ENCODE measurements around the gene USP24. TPM values are rescaled to one million over a fixed set of nuclear protein-coding genes. Genes with fewer than 3 reads are reported as not detected.

USP24 gene
- total RNA-seq, 1 experiment from 2014 or later = 40.9 TPM

DNA sequence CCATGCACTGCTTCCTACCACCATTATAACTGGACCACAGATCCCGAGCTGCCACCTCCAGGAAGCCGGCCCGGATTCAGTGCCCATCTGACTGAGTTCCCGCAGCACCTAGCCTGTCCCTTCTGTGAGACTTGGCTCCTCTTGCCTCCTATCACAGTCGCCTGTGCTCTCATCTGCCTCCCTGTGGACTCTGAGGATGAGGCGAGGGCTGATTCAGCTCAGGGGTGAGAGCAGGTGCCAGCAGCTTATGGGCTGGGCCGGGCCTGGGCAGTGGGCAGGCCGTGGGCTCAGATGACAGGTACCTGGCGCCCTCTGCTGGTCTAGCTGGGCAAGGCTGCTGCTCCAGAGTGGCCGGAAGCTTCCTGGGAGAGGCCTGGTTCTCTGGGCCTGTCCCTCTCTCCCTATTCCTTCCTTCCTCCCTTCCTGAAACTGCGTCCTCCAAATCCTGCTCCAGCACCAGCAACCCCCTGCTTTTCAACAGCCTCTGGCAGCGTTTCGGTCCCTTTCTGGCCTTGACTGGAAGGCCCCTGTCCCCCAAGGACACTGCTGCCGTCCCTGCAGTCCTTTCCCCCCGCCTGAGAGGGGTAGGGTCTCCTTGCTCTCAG is 193.1 kb downstream of the USP24 start (continued):
- TF ChIP-seq ZSCAN18 (CRISPR knock-in tag; IDR thresholded peaks at IDR 0.05) = no peak
- TF ChIP-seq, protein P1, sequence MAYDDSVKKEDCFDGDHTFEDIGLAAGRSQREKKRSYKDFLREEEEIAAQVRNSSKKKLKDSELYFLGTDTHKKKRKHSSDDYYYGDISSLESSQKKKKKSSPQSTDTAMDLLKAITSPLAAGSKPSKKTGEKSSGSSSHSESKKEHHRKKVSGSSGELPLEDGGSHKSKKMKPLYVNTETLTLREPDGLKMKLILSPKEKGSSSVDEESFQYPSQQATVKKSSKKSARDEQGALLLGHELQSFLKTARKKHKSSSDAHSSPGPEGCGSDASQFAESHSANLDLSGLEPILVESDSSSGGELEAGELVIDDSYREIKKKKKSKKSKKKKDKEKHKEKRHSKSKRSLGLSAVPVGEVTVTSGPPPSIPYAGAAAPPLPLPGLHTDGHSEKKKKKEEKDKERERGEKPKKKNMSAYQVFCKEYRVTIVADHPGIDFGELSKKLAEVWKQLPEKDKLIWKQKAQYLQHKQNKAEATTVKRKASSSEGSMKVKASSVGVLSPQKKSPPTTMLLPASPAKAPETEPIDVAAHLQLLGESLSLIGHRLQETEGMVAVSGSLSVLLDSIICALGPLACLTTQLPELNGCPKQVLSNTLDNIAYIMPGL (CRISPR knock-in tag; IDR thresholded peaks at IDR 0.05) = peak; percentile 72
- no peak for TF ChIP-seq ZNF263 (CRISPR knock-in tag; IDR thresholded peaks at IDR 0.05; ENCODE audit: low read depth)
- no peak for TF ChIP-seq ZNF317 (CRISPR knock-in tag; IDR thresholded peaks at IDR 0.05; ENCODE audit: borderline replicate concordance, low read depth)
- TF ChIP-seq ZNF121 (CRISPR knock-in tag; IDR thresholded peaks at IDR 0.05) = peak; percentile 83
- TF ChIP-seq EMX1 (CRISPR knock-in tag; IDR thresholded peaks at IDR 0.05) = no peak
- 0 out of 2 replicates have a peak, but pooled peaks have one; percentile 55 for TF ChIP-seq SMAD3 (CRISPR knock-in tag; IDR thresholded peaks at IDR 0.05; ENCODE audit: borderline replicate concordance)
- TF ChIP-seq FOXK1 (CRISPR knock-in tag; IDR thresholded peaks at IDR 0.05) = no peak
- no peak for TF ChIP-seq SMAD4 (CRISPR knock-in tag; IDR thresholded peaks at IDR 0.05)
- TF ChIP-seq ZBTB43 (CRISPR knock-in tag; IDR thresholded peaks at IDR 0.05) = no peak
- no peak for TF ChIP-seq NFATC4 (CRISPR knock-in tag; IDR thresholded peaks at IDR 0.05)
- no peak for TF ChIP-seq ZNF416 (CRISPR knock-in tag; IDR thresholded peaks at IDR 0.05)
- TF ChIP-seq, protein P2, sequence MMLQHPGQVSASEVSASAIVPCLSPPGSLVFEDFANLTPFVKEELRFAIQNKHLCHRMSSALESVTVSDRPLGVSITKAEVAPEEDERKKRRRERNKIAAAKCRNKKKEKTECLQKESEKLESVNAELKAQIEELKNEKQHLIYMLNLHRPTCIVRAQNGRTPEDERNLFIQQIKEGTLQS (CRISPR knock-in tag; conservative IDR thresholded peaks at IDR 0.05) = no peak
- TF ChIP-seq, protein P3, sequence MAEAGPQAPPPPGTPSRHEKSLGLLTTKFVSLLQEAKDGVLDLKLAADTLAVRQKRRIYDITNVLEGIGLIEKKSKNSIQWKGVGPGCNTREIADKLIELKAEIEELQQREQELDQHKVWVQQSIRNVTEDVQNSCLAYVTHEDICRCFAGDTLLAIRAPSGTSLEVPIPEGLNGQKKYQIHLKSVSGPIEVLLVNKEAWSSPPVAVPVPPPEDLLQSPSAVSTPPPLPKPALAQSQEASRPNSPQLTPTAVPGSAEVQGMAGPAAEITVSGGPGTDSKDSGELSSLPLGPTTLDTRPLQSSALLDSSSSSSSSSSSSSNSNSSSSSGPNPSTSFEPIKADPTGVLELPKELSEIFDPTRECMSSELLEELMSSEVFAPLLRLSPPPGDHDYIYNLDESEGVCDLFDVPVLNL (CRISPR knock-in tag; IDR thresholded peaks at IDR 0.05; ENCODE audit: borderline replicate concordance, low read depth) = no peak
- TF ChIP-seq SOX15 (CRISPR knock-in tag; IDR thresholded peaks at IDR 0.05) = no peak
- 0 out of 2 replicates have a peak, but pooled peaks have one; percentile 55 for TF ChIP-seq ZNF232 (CRISPR knock-in tag; IDR thresholded peaks at IDR 0.05)
- TF ChIP-seq JUN (CRISPR knock-in tag; IDR thresholded peaks at IDR 0.05) = no peak
- TF ChIP-seq ZNF671 (CRISPR knock-in tag; IDR thresholded peaks at IDR 0.05) = no peak
- TF ChIP-seq ZNF138 (CRISPR knock-in tag; conservative IDR thresholded peaks at IDR 0.05) = no peak

GRCh38 chr1:55018395-55018794 is 196.8 kb downstream of the USP24 start:
- ChIA-PET CTCF (interaction anchor here (4.5 to 10.9 kb wide), 2 partner anchors 19 to 73 kb away, joined by 174 to 632 read pairs; partner anchors contain the start of gene BSND), POLR2A (no interaction called here)
- ATAC-seq (no peak), DNase-seq (ENCODE audit: low spot score) (no peak)
- Mint-ChIP-seq H3K4me3 (no peak overlapping the region), H3K27me3 (ENCODE audit: low read depth) (peaks cover 27% of the 10 kb centered on the region), H3K27ac (no peak overlapping the region), H3K4me1 (peaks cover 20% of the 10 kb centered on the region), H3K36me3 (peaks cover 9% of the 10 kb centered on the region), H3K9me3 (peaks cover 9% of the 10 kb centered on the region)
- TF ChIP-seq, protein P4, sequence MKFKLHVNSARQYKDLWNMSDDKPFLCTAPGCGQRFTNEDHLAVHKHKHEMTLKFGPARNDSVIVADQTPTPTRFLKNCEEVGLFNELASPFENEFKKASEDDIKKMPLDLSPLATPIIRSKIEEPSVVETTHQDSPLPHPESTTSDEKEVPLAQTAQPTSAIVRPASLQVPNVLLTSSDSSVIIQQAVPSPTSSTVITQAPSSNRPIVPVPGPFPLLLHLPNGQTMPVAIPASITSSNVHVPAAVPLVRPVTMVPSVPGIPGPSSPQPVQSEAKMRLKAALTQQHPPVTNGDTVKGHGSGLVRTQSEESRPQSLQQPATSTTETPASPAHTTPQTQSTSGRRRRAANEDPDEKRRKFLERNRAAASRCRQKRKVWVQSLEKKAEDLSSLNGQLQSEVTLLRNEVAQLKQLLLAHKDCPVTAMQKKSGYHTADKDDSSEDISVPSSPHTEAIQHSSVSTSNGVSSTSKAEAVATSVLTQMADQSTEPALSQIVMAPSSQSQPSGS (CRISPR knock-in tag; IDR thresholded peaks at IDR 0.05; ENCODE audit: borderline replicate concordance, low read depth) = no peak
- TF ChIP-seq, protein P5, sequence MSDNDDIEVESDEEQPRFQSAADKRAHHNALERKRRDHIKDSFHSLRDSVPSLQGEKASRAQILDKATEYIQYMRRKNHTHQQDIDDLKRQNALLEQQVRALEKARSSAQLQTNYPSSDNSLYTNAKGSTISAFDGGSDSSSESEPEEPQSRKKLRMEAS (CRISPR knock-in tag; IDR thresholded peaks at IDR 0.05) = no peak
- no peak for TF ChIP-seq ZNF219 (CRISPR knock-in tag; IDR thresholded peaks at IDR 0.05; ENCODE audit: borderline replicate concordance)
- no peak for TF ChIP-seq TEAD1 (CRISPR knock-in tag; IDR thresholded peaks at IDR 0.05)
- TF ChIP-seq, protein P6, sequence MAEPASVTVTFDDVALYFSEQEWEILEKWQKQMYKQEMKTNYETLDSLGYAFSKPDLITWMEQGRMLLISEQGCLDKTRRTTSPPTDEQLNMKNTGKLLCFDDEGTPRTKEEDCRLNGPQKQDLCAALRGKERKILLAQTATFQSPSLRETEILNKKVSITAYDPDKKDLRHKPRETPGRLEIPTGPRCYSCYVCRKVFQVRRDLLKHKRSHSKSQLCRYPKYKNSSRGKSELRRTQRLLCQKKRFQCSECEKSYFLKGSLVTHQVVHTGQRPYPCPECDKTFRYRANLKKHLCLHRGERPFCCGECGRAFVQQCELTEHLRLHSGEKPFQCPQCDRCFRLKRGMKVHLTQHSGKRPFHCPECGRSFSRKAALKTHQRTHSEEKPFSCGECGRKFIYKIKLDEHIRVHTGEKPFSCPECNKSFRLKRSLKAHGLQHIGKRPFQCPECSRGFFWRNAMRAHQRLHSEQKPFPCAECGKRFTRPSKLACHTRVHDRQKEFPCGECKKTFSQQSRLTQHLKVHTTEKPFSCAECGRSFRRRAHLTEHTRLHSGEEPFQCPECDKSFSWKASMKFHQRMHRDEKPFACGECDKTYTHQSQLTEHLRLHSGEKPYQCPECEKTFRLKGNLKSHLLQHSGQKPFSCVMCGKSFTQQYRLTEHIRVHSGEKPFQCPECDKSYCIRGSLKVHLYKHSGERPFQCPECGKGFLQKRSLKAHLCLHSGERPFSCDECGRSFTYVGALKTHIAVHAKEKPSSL (CRISPR knock-in tag; conservative IDR thresholded peaks at IDR 0.05) = no peak
- TF ChIP-seq ZNF138 (CRISPR knock-in tag; conservative IDR thresholded peaks at IDR 0.05) = no peak
- no peak for TF ChIP-seq CTCF (IDR thresholded peaks at IDR 0.05)
